Parathyroid adenoma (tissue), 2 donors: Measurements from ENCODE around the gene GAS7.

Experiments used
- H2AFZ ChIP-seq: fragments of 300-600 bp; sonication (generic); one replicate; pipeline ENCODE4 v1.7.0; 2017; ENCODE audit warnings: antibody characterized with exemption, mild to moderate bottlenecking
- H3K27ac ChIP-seq: fragments of 300-600 bp; sonication (generic); one replicate; pipeline ENCODE4 v1.7.0; 2017
- H3K27me3 ChIP-seq: fragments of 300-600 bp; sonication (generic); one replicate; pipeline ENCODE4 v1.7.0; 2017; ENCODE audit warnings: low read length; ENCODE audit not compliant: control insufficient read depth, insufficient read depth
- H3K36me3 ChIP-seq: fragments of 300-600 bp; sonication (generic); one replicate; pipeline ENCODE4 v1.7.0; 2017; ENCODE audit warnings: low read length; ENCODE audit not compliant: control insufficient read depth, insufficient read depth
- H3K4me1 ChIP-seq: fragments of 300-600 bp; sonication (generic); one replicate; pipeline ENCODE4 v1.7.0; 2017; ENCODE audit warnings: control low read depth
- H3K4me2 ChIP-seq: fragments of 300-600 bp; sonication (generic); one replicate; pipeline ENCODE4 v1.7.0; 2017; ENCODE audit warnings: low read length
- H3K4me3 ChIP-seq: fragments of 300-600 bp; sonication (generic); one replicate; pipeline ENCODE4 v1.7.0; 2017; ENCODE audit warnings: low read depth, low read length
- H3K79me2 ChIP-seq: fragments of 300-600 bp; sonication (generic); one replicate; pipeline ENCODE4 v1.7.0; 2017; ENCODE audit warnings: control low read depth
- H3K9ac ChIP-seq: fragments of 300-600 bp; sonication (generic); one replicate; pipeline ENCODE4 v1.7.0; 2017; ENCODE audit warnings: mild to moderate bottlenecking
- H3K9me3 ChIP-seq: fragments of 300-600 bp; sonication (generic); one replicate; pipeline ENCODE4 v1.7.0; 2017; ENCODE audit warnings: low read length; ENCODE audit not compliant: control insufficient read depth
- TF ChIP-seq, protein P1 (sequence below): fragments of 300-600 bp; sonication (generic); IDR thresholded peaks from one replicate; pipeline ENCODE4 v1.7.0; 2017; ENCODE audit warnings: antibody characterized with exemption, mild to moderate bottlenecking
- donor health status: primary hyperparathyroidism.

GAS7 gene

GRCh38 chr17:10156948-10157607 lies 41.3 kb downstream of the GAS7 start:
- no peak overlapping the region for H2AFZ ChIP-seq
- H3K9me3 ChIP-seq: no peaks in the 10 kb centered on the region
- H3K27ac ChIP-seq: no peak overlapping the region
- H3K27me3 ChIP-seq: no peaks in the 10 kb centered on the region
- H3K4me1 ChIP-seq: no peaks in the 10 kb centered on the region
- H3K9ac ChIP-seq: no peak overlapping the region
- no peaks in the 10 kb centered on the region for H3K79me2 ChIP-seq
- H3K4me2 ChIP-seq: no peak overlapping the region
- H3K4me3 ChIP-seq: no peak overlapping the region
- H3K36me3 ChIP-seq: no peaks in the 10 kb centered on the region
- TF ChIP-seq, protein P1, sequence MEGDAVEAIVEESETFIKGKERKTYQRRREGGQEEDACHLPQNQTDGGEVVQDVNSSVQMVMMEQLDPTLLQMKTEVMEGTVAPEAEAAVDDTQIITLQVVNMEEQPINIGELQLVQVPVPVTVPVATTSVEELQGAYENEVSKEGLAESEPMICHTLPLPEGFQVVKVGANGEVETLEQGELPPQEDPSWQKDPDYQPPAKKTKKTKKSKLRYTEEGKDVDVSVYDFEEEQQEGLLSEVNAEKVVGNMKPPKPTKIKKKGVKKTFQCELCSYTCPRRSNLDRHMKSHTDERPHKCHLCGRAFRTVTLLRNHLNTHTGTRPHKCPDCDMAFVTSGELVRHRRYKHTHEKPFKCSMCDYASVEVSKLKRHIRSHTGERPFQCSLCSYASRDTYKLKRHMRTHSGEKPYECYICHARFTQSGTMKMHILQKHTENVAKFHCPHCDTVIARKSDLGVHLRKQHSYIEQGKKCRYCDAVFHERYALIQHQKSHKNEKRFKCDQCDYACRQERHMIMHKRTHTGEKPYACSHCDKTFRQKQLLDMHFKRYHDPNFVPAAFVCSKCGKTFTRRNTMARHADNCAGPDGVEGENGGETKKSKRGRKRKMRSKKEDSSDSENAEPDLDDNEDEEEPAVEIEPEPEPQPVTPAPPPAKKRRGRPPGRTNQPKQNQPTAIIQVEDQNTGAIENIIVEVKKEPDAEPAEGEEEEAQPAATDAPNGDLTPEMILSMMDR: no peak

GRCh38 chr17:10156599-10156947 lies 41.8 kb downstream of the GAS7 start:
- Histone ChIP-seq H3K27me3 (no peaks in the 10 kb centered on the region), H3K9me3 (no peaks in the 10 kb centered on the region), H3K4me2 (no peak overlapping the region), H2AFZ (no peak overlapping the region), H3K27ac (no peak overlapping the region), H3K4me1 (no peaks in the 10 kb centered on the region), H3K36me3 (no peaks in the 10 kb centered on the region), H3K79me2 (no peaks in the 10 kb centered on the region), H3K9ac (no peak overlapping the region), H3K4me3 (no peak overlapping the region)
- TF ChIP-seq, protein P1: no peak

- Histone ChIP-seq H3K36me3 (no peaks in the 10 kb centered on the region), H3K27me3 (no peaks in the 10 kb centered on the region), H3K9ac (no peak overlapping the region), H3K79me2 (no peaks in the 10 kb centered on the region), H3K4me3 (no peak overlapping the region), H3K27ac (no peak overlapping the region), H3K4me1 (no peaks in the 10 kb centered on the region), H3K4me2 (no peak overlapping the region), H3K9me3 (no peaks in the 10 kb centered on the region), H2AFZ (no peak overlapping the region)
- TF ChIP-seq, protein P1: no peak
These were observed 42.4 kb downstream of the GAS7 start for GRCh38 chr17:10156077-10156435.

DNA sequence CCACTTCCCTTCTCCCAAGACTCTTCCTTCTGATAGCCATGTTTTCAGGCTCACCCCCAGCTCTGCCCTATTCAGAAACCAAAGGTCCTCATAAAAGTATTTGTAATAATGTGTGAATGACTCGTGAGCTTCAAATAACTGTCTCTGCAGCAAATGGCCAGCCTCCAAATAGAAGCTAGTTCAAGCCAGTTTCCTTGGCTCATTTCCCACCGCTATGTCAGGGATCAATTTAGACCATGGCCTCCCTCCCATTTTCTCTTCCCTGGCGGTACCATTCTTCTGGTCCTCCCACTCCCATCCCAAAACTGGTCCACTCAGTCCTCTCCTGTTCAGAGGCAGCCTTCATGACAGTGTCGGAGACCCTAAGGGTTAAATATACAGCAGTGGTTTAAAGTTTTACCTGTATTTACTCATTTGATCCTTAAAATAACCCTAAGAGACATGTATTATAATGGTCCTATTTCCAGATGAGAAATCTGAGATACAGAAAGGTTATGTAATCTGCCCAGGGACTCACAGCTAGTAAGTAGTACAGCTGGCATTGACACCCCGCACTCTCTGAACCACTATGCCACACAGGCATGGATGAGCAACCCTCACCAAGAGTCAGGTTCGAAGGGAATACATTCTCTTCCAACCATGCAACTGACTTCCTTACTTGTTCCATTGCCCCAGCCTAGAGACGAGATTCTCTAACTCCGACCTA lies 42.9 kb downstream of the GAS7 start:
- no peak overlapping the region for H3K27ac ChIP-seq
- no peak overlapping the region for H3K4me2 ChIP-seq
- no peaks in the 10 kb centered on the region for H3K27me3 ChIP-seq
- H2AFZ ChIP-seq: no peak overlapping the region
- H3K36me3 ChIP-seq: no peaks in the 10 kb centered on the region
- H3K4me3 ChIP-seq: no peak overlapping the region
- H3K79me2 ChIP-seq: no peaks in the 10 kb centered on the region
- no peaks in the 10 kb centered on the region for H3K9me3 ChIP-seq
- TF ChIP-seq, protein P1: no peak
- no peak overlapping the region for H3K9ac ChIP-seq
- H3K4me1 ChIP-seq: no peaks in the 10 kb centered on the region
